K562 (cell line): ENCODE data around the gene NAXE. TPM values are rescaled to one million over a fixed set of nuclear protein-coding genes. Genes with fewer than 3 reads are reported as not detected.

Source experiments
- PHF20 ChIP-seq: fragments of 450-650 bp; IDR thresholded peaks from 2 replicates; pipeline ENCODE4 v1.6.1; 2018; ENCODE audit not compliant: partially characterized antibody
- REST ChIP-seq, 2 experiments: fragments of 450-650 bp; formaldehyde crosslinking in 1 of 2; IDR thresholded peaks; 2 replicates each; pipeline versions ENCODE4 v1.4.0 to v1.6.1; 2014 to 2020; ENCODE audit warnings: mild to moderate bottlenecking in 2 of 2, borderline replicate concordance in 1 of 2, low read depth in 1 of 2
- polyA plus RNA-seq, 8 experiments: library from polyadenylated mRNA; depleted of rRNA in 4 of 8; stranded (reverse) in 5 of 8; unstranded in 3 of 8; fragments of >200 nt; fragmentation: Nextera tagmentation in 2 of 8; fragmentation: Illumina TruSeq in 1 of 8; extraction: Ambion mirVana in 2 of 8; extraction: Trizol in 1 of 8; gene quantifications; 2 replicates each; pipeline versions ENCODE4 v1.2.1 to v1.2.3, GENCODE V29; 2011 to 2014; ENCODE audit warnings: inconsistent platforms in 1 of 8, missing spikeins in 1 of 8
- total RNA-seq, 7 experiments: library from RNA; depleted of rRNA in 6 of 7; stranded (reverse); fragments of >200 nt in 6 of 7; fragmentation: Illumina TruSeq in 2 of 7; extraction: Trizol in 2 of 7; gene quantifications; 2 replicates each; pipeline versions ENCODE4 v1.2.1 to v1.2.3, GENCODE V29; 2011 to 2021; ENCODE audit warnings: low replicate concordance in 1 of 7

NAXE gene
- total and polyA plus RNA-seq, 9 of the 15 experiments (the other 6 are each of a cell fraction or from before 2014, with no cell fraction given): 27.3 to 137 (median 90.0) TPM

GRCh38 chr1:156608981-156609380, 17.4 kb downstream of the NAXE start (continued):
- peak; percentile 61; the same call in 1 of the 2 replicates for TF ChIP-seq REST (IDR thresholded peaks at IDR 0.05; ENCODE audit: borderline replicate concordance)
- TF ChIP-seq REST (CRISPR knock-in tag; IDR thresholded peaks at IDR 0.05; ENCODE audit: low read depth): no peak
- no peak for TF ChIP-seq PHF20
- TF ChIP-seq, all 486 proteins: peak for 6
